GM19238 (cell line): ENCODE data around the gene EXD3.
"Not testable (repeated sequence)": the region's sequence is repeated elsewhere in the genome, so short reads cannot be mapped to it uniquely, and the experiment has no call there.

ENCODE experiments used
- DNase-seq: peaks from one replicate; pipeline ENCODE4 v3.0.0; 2011; ENCODE audit warnings: low spot score; ENCODE audit not compliant: insufficient read length

Gene EXD3

GRCh38 chr9:137393176-137394150 lies 29.5 kb downstream of the EXD3 start:
- DNase-seq, result no peak

DNA sequence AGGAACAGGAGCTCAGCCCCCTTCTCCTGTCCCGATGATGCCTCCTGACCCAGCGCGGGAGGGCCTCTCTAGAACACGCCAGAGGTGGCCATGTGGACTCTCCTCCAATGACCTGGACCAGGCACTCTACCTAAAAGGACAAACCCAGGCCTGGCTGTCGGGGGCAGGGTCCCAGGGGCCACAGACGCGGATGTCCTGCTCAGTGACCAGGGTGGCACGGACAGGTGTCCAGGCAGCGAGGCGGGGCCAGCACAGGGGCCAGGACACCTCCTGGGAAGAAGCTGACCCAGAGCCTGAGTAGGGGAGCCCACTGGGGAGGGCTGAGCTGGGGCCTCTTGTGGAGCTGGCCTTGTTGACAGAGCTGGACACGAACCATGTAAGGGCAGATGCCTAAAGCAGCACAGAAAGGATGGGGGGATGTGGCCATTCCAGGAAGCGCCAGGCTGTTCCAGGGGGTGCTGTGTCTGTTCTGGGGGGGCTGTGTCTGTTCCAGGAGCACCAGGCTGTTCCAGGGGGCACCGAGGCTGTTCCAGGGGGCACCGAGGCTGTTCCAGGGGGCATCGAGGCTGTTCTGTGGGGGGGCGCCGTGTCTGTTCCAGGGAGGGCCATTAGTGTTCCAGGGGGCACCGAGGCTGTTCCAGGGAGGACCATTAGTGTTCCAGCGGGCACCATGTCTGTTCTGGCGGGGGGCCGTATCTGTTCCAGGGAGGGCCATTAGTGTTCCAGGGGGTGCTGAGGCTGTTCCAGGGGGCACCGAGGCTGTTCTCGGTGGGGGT lies 30.5 kb downstream of the EXD3 start:
- DNase-seq, result no peak

DNA sequence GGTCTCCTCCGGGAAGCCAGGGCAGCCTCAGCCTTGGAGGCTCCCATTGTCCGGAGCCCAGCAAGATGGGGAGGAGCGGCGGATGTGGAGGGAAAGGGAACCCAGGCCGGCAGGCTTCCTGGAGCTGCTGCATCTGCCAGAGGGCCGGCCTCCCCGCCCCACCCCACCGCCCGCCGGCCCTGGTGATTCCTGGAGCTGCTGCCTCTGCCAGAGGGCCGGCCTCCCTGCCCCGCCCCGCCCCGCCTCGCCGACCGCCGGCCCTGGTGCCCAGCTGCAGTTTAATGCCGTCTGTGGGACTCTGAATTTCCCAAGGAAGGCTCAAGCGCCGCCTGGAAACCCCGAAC lies 31.6 kb downstream of the EXD3 start:
- DNase-seq, result no peak

DNA sequence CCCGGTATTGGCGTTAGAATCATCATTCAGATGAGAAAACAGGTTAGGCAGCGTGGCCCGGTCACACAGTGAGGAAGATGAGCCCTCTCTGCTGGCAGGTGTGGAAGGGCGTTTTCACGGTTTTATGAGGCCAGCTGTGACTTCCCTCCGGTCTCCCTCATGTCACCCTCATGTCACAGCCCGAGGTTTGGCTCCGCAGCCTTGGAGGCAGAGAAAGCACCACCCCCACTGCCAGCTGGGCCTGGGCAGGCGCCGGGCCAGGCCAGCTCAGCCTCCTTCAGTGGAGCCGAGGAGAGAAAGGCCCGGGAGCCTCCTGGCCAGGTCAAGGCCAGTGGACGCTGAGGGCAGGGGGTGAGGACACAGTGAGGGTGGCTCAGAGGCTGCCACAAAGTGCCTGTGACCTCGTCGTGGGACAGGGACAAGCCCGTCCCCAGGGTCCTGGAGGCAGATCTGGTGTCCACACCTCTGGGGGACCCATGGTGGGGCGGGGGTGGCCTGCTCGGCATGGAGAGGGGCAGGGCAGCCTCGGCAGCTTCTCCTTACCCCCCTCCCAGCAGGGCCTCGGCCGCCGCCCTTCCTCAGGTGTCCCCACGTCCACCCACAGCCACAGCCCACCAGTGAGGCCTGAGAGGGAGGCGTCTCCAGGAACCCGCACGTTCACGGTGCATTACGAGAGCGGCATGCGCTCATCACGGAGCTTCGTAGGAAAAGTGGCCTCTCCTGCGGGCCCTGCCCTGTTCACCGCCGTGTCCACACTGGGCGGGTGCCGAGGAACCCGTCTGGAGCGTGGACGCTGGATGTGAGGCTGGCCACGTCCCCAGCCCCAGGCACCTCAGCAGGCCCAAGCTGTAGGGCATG lies 32.2 kb downstream of the EXD3 start:
- no peak for DNase-seq

DNA sequence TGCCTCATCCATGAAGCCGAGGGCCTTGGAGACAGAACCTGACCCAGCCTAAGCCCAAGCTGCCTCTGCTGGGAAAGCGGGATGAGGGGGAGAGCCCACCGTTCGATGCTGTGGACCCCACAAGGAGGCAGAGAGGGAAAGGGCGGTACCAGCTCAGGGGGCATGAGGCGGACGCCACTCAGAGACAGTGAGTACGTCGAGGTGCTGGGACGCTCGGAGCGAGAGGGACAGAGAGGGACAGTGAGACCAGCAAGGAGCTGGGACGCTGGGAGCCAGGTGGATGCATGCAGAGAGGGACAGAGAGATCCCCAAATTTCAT lies 33.6 kb downstream of the EXD3 start:
- DNase-seq, result no peak

DNA sequence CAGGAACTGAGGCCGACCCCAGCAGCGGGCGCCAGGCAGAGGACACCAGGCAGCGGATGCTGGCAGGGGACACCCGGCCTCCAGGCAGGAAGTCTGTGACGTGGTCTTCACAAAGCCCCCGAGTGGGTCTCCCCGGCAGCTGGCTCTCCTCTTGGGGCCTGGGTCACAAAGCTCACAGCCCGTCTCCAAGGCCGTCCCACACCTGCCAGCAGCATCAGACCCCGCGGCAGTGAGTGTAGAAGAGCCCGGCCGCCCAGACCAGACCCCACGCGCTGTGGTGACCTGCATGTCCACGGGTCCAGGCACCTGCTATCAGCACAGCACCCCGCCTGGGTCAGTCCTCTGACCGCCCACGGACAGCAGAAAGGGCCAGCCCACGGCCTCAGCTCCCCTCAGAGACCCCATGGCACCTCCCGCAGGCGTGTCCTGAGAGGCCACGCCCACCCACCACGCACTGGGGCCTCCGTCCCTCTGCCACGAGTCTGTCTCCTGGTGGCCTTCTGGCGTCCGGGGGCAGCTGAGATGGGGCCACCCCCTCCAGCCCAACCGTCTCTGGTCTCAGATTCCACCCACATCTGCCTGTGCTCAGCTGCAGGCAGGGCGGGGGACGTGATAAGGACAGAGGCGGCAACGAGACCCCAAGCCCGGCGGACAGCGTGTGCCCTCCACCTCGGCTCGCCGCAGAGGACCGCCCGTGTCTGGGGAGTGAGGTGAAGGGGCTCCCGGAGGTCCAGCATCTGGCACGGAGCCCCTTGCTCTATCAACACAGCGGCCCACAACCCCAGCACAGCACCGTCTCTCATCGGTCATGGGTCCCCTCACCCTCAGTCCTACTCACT lies 34.2 kb downstream of the EXD3 start:
- DNase-seq, result no peak

DNA sequence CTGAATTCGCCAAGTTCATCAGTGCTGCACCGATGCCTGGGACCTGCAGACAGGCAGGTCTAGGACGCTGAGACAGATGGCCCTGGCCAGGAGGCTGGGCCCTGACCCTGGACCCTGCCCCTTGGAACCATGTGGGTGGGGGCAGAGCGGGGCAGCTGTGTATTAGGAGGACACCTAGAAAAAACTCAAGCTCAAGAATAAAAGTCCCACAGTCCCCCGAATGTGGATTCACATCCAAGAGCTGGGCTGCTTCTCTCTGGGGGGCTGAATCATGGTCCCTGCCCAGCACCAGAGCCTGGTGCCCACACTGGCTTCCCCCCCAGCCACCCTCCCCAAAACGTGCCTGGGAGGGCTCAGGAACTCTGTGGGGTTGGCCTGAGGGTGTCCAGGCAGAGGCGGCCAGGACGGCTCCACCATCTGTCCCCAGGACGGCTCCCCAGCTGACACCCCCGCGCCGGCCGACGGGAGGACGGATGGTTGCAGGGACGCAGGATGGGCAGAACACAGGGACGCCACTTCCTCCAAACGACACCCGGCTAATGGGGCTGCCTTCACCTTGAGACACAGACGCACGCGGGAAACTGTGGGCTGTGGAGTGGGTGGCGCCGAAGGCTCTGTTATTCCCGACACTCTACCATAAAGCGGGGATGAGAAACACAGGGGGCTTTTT lies 34.9 kb downstream of the EXD3 start:
- DNase-seq, result no peak

DNA sequence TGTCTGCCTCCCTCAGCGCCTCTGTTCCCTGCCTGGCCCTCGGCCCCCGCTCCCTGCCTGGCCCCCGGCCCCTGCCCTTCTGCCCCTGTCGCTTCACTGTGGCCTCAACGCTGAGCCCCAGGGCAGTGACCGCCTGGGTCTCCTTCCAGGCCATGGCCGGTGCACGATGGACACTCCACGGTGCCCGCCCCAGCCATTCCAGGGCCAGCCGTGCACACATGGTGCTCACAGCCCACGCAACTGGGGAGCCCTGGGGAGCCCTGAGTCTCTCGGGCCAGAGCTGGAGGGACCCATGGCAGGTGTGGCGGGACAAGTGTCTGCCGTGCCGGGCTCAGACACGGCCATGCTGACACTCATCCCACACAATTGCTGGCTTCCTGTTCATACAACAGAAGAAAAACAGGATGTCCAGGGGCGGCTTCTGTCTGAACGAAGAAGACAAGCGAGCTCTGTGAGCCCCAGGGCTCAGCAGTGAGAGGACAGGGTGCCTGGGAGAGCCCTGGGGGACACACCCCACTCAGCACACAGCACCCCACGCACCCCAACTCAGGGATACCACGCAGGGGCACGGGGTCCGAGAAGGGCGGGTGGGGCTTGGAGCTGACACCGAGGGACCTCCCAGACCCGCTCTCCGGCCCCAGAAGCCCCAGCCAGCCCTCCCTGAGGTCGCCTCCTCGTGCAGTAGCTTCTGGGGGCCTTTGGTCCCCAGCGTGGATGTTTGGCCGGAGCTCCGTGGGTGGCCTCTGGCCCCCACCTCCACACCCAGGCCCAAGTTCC lies 35.7 kb downstream of the EXD3 start:
- no peak for DNase-seq

- DNase-seq, result not testable (repeated sequence)
Observed at GRCh38 chr9:137386507-137387113, 36.4 kb downstream of the EXD3 start.

DNA sequence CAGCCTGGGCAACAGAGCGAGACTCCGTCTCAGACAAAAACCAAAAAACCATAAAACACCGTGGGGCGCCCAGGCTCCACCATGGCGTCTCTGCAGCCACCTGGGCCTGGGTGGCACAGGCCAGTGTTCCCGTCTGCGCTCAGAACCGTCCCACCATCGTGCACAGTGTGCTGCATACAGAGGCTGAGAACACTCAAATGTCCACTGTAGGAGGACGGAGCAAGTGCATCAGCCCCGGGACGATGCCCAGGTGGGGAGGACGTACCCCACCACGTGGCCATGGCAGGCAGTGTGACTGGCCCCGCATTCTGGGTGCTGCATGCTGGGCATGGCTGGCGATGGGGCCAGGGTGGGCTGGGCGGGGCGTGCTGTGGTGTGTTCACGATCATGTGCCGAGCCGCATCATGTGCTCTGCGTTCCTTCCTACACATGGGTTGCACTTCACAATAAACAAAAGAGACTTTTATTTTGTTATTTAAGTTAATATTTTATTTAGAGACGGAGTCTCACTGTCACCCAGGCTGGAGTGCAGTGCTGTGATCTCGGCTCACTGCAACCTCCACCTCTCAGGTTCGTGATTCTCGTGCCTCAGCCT lies 37.8 kb downstream of the EXD3 start:
- no peak for DNase-seq

DNA sequence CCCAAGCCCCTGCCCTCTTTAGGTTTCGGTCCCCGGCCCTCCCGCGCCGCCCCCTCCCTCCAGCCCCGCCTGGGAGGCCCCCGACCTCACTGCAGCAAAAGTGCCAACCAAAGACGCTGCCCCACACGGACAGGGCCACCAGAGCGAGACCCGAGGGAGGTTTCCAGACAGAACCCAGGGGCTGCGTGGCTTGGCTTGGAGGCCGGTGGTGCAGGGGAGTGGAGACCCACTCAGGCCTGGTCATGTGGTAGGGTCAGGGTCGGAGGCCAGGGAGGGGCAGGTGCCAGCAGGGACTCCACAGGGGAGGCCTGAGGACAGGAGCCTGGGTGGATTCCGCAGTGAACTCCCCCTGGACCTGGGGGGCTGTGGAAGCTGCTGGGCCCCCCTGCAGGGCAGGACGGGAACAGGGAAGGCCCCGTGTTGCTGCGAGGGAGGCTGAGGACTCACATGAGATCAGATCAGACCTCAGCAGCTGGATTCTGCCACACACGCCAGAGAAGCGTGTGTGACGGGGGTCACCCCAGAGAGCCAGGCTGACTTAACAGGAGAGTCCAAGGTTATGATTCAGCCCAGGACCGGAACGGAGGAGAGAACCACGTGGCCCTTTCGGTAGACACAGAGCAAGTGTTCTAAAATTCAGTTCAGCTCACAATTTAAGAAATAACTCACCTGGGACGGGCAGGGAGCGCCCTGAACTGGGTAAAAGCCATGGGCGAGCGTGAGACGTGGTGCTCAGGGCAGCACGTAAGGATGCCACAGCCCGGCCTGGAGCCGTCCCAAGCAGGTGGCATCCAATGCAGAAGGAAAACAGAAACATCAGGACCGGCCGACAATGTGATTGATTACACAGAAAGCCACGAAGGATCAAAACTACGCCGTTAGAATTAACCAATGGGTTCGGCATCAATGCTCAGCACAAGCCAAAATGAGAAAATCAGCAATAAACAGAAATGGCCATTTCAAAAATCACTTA lies 38.9 kb downstream of the EXD3 start:
- no peak for DNase-seq

DNA sequence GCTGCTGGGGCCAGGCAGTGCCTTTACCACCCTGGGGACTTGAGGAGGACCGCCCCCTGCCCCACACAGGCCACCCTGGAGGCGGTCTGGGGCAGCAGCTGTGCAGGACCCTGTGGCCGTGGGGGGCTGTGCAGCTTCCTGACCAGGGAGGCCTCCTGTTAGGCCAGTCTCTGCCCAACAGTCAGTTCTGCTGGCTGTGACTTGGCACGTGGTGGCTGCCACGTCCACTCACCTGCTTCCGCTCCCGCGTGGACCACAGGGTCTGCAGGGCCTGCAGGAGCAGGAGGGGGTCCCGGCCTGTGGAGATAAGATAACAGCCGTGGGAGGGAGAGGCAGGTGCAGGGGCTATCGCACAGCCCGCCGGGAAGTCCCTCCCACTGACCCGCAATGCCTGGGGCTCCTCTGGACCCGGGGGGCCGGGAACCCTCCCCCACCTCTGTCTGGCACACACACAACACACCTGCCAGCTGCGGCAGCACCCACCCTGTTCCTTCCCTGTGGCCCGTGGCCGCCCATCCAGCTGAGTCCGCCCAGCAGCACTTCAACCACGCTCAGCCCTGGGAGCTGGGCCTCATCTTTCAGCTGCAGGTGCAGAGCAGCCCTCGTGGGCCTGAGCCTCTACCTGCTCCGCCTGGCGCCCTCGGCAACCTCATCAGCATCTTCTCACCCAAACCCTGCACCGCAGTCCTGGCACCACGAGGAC lies 39.7 kb downstream of the EXD3 start:
- DNase-seq, result no peak

- no peak for DNase-seq
Observed at GRCh38 chr9:137382444-137383080, 40.4 kb downstream of the EXD3 start.

DNA sequence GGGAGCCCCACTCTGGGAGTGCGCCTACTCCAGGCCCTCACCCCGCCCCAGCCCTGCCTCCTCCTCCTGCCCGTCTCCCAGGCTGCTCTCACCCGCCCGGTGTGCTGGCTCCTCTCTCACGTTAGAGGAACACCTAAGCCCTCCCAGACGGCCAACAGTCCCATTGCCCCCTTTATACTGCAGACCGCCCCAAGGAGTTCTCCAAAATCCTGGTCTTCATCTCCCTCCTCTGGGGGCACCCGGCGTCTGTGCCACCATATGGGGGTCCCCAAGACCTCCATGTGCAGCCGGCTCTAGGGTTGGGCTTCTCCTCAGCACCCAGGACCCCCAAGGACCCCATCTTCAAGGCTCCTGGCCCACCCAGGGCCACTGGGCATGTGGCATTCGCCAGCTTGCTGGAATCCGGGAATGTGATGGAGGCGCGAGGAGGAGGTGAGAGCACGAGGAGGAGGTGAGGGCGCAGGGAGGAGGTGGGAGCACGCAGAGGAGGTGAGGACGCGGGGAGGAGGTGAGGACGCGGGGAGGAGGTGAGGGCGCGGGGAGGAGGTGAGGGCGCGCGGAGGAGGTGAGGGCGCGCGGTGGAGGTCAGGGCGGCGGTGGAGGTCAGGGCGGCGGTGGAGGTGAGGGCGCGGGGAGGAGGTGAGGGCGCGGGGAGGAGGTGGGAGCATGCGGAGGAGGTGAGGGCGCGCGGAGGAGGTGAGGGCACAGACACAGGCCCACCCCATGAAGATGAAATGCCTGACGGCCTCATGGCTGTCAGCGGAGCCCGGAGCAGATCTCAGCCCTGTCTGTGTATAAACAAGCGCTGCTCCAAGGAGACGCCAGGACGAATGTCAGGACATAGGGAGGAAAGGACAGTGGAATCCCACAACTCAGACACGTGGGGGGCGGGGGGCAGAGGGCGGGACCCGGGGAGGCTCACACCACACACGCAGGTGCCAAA lies 41.2 kb downstream of the EXD3 start:
- DNase-seq, result no peak

GRCh38 chr9:137380606-137381005 lies 42.4 kb downstream of the EXD3 start:
- DNase-seq, result no peak
